Fibroblast of lung (primary cell): ENCODE data around the gene PGAP2.

Source experiments
- CTCF ChIP-seq, 2 donors: IDR thresholded peaks in 1 of 2; conservative IDR thresholded peaks in 1 of 2; 1 replicate in 1 of 2; 2 replicates in 1 of 2; pipeline ENCODE4 v1.5.1; 2011 to 2012; ENCODE audit warnings: low read length in 2 of 2, control low read depth in 1 of 2, inconsistent platforms in 1 of 2, low read depth in 1 of 2, mild to moderate bottlenecking in 1 of 2
- EZH2 ChIP-seq: IDR thresholded peaks from 2 replicates; pipeline ENCODE4 v1.5.1; 2012; ENCODE audit warnings: low read length, control low read depth, mild to moderate bottlenecking; ENCODE audit errors: missing control alignments

GRCh38 chr11:3856856-3857553 lies 48.6 kb downstream of the PGAP2 start:
- no peak for TF ChIP-seq CTCF (conservative IDR thresholded peaks at IDR 0.05 in 1 of 2, IDR thresholded peaks at IDR 0.05 in 1 of 2; ENCODE audit: low read depth in 1 of 2, low read length in 2 of 2)
- no peak for TF ChIP-seq EZH2
